Head of caudate nucleus (tissue), 42 donors: ENCODE results near the gene TIGD4.

ENCODE experiments used
- DNase-seq, 42 donors: peaks; one replicate each; pipeline versions ENCODE4 v3.0.0 to v3.0.0-alpha.2; 2020 to 2021; ENCODE audit warnings: mixed read lengths in 7 of 42
- intact Hi-C: fragments of 100-400 bp; cut with DNase I; formaldehyde crosslinking; loops from one replicate; pipeline ENCODE4 v1.15.0; 2022

The TIGD4 gene

GRCh38 chr4:152779513-152780266, at the start of gene TIGD4, which contains the start of gene ARFIP1:
TIGD4 (minus strand) TSS chr4:152779730; CDS start chr4:152771004, 8,726 bp downstream.
ARFIP1 (plus strand) TSS chr4:152779954; CDS start chr4:152829634, 49,680 bp downstream.
- peak; percentile 95 to 100 (median 99) for DNase-seq
- intact Hi-C loops, result no loop called here

GRCh38 chr4:152828122-152828521, 48.6 kb upstream of the TIGD4 start:
- intact Hi-C loops, result no loop called here
- DNase-seq, result no peak

- intact Hi-C loops, result no loop called here
Measured at GRCh38 chr4:152825336-152825735, 45.8 kb upstream of the TIGD4 start.

GRCh38 chr4:152824561-152824960, 45.0 kb upstream of the TIGD4 start:
- intact Hi-C loops, result no loop called here
- no peak for DNase-seq

More at GRCh38 chr4:152825336-152825735, 45.8 kb upstream of the TIGD4 start:
- DNase-seq, result no peak

GRCh38 chr4:152822323-152822722, 42.8 kb upstream of the TIGD4 start:
- no peak for DNase-seq
- intact Hi-C loops, result no loop called here

- intact Hi-C loops, result no loop called here
- no peak for DNase-seq
Measured at GRCh38 chr4:152820073-152820472, 40.5 kb upstream of the TIGD4 start.

- DNase-seq, result peak; percentile 22 to 87 (median 58)
- intact Hi-C loops, result no loop called here
Measured at GRCh38 chr4:152819026-152819645, 39.6 kb upstream of the TIGD4 start.

GRCh38 chr4:152817331-152817730, 37.8 kb upstream of the TIGD4 start:
- no peak for DNase-seq
- intact Hi-C loops, result no loop called here

- no peak for DNase-seq
- intact Hi-C loops, result no loop called here
Measured at GRCh38 chr4:152815078-152815477, 35.5 kb upstream of the TIGD4 start.

- no peak for DNase-seq
- intact Hi-C loops, result no loop called here
Measured at GRCh38 chr4:152810715-152811287, 31.3 kb upstream of the TIGD4 start.

GRCh38 chr4:152808670-152809069, 29.1 kb upstream of the TIGD4 start:
- intact Hi-C loops, result no loop called here
- no peak for DNase-seq

GRCh38 chr4:152807294-152807829, 27.8 kb upstream of the TIGD4 start:
- intact Hi-C loops, result no loop called here
- no peak for DNase-seq

GRCh38 chr4:152806501-152807125, 27.1 kb upstream of the TIGD4 start:
- no peak for DNase-seq
- intact Hi-C loops, result no loop called here

- intact Hi-C loops, result no loop called here
- no peak for DNase-seq
Measured at GRCh38 chr4:152805818-152806217, 26.3 kb upstream of the TIGD4 start.

- DNase-seq, result no peak
Measured at GRCh38 chr4:152805071-152805650, 25.6 kb upstream of the TIGD4 start.

GRCh38 chr4:152803541-152803940, 24.0 kb upstream of the TIGD4 start:
- intact Hi-C loops, result no loop called here
- peak in 1 of 42 donors; percentile 32 for DNase-seq

More at GRCh38 chr4:152805071-152805650, 25.6 kb upstream of the TIGD4 start:
- intact Hi-C loops, result no loop called here

GRCh38 chr4:152795891-152796290, 16.4 kb upstream of the TIGD4 start:
- intact Hi-C loops, result no loop called here

GRCh38 chr4:152786627-152787026, 7.1 kb upstream of the TIGD4 start:
- DNase-seq, result no peak
- intact Hi-C loops, result no loop called here

More at GRCh38 chr4:152795891-152796290, 16.4 kb upstream of the TIGD4 start:
- DNase-seq, result no peak
